GM18505 (cell line): Measurements from ENCODE around the gene SUSD2.
"Not testable (repeated sequence)": the region's sequence is repeated elsewhere in the genome, so short reads cannot be mapped to it uniquely, and the experiment has no call there.

Source experiments
- ATAC-seq: cut with Tn5 transposase; IDR thresholded peaks from one replicate; pipeline ENCODE4 v1.9.1; 2021; ENCODE audit not compliant: unreplicated experiment
- POLR2A ChIP-seq: IDR thresholded peaks from 4 replicates; pipeline ENCODE4 v1.6.1; 2011; ENCODE audit warnings: borderline replicate concordance; ENCODE audit not compliant: insufficient read depth, insufficient read length; ENCODE audit errors: extremely low read depth

The SUSD2 gene

GRCh38 chr22:24181088-24181995 lies at the start of gene SUSD2:
TSS of gene SUSD2 (plus strand) at chr22:24181487. CDS start at chr22:24181520, 33 bp downstream.
- TF ChIP-seq POLR2A, result no peak
- ATAC-seq, result no peak

- ATAC-seq, result no peak
- TF ChIP-seq POLR2A, result no peak
Observed at GRCh38 chr22:24133187-24133965, 47.9 kb upstream of the SUSD2 start.

- TF ChIP-seq POLR2A, result no peak
Observed at GRCh38 chr22:24134090-24134846, 47.0 kb upstream of the SUSD2 start.

GRCh38 chr22:24136533-24136932 lies 44.8 kb upstream of the SUSD2 start:
- ATAC-seq, result not testable (repeated sequence)

More at GRCh38 chr22:24134090-24134846, 47.0 kb upstream of the SUSD2 start:
- ATAC-seq, result no peak

GRCh38 chr22:24137595-24137994 lies 43.7 kb upstream of the SUSD2 start:
- no peak for ATAC-seq
- no peak for TF ChIP-seq POLR2A

GRCh38 chr22:24138649-24139420 lies 42.5 kb upstream of the SUSD2 start:
- no peak for TF ChIP-seq POLR2A
- ATAC-seq, result no peak

GRCh38 chr22:24140357-24140756 lies 40.9 kb upstream of the SUSD2 start:
- no peak for TF ChIP-seq POLR2A
- ATAC-seq, result no peak

- no peak for ATAC-seq
Observed at GRCh38 chr22:24141586-24141985, 39.7 kb upstream of the SUSD2 start.

GRCh38 chr22:24142241-24142640 lies 39.0 kb upstream of the SUSD2 start:
- no peak for ATAC-seq
- TF ChIP-seq POLR2A, result no peak

More at GRCh38 chr22:24141586-24141985, 39.7 kb upstream of the SUSD2 start:
- no peak for TF ChIP-seq POLR2A

- no peak for ATAC-seq
- no peak for TF ChIP-seq POLR2A
Observed at GRCh38 chr22:24142831-24143230, 38.5 kb upstream of the SUSD2 start.

GRCh38 chr22:24144056-24144777 lies 37.1 kb upstream of the SUSD2 start:
- no peak for TF ChIP-seq POLR2A
- ATAC-seq, result no peak

GRCh38 chr22:24144778-24145085 lies 36.6 kb upstream of the SUSD2 start:
- ATAC-seq, result no peak
- TF ChIP-seq POLR2A, result no peak
